Trophoblast cell (in vitro differentiated cells and primary cell): ENCODE data around the gene DOCK10.

Source experiments
- DNase-seq, 2 donors: peaks; one replicate each; pipeline ENCODE4 v3.0.0-alpha.2; 2016
- H2AFZ ChIP-seq: 2 replicates; pipeline ENCODE4 v1.6.1; 2013; ENCODE audit warnings: low read length, moderate library complexity, mild to moderate bottlenecking; ENCODE audit not compliant: insufficient read depth, poor library complexity
- H2AK5ac ChIP-seq: 2 replicates; pipeline ENCODE4 v1.6.1; 2013; ENCODE audit warnings: mild to moderate bottlenecking, low read length
- H2BK120ac ChIP-seq: 2 replicates; pipeline ENCODE4 v1.6.1; 2013; ENCODE audit warnings: low read length, mild to moderate bottlenecking, moderate library complexity; ENCODE audit not compliant: insufficient read depth, poor library complexity
- H2BK12ac ChIP-seq: 2 replicates; pipeline ENCODE4 v1.6.1; 2013; ENCODE audit warnings: mild to moderate bottlenecking, low read length, moderate library complexity
- H2BK5ac ChIP-seq: 2 replicates; pipeline ENCODE4 v1.6.1; 2013; ENCODE audit warnings: low read length, low read depth, moderate library complexity, mild to moderate bottlenecking; ENCODE audit not compliant: poor library complexity
- H3K14ac ChIP-seq: 2 replicates; pipeline ENCODE4 v1.6.1; 2013; ENCODE audit warnings: mild to moderate bottlenecking, low read length
- H3K18ac ChIP-seq: 2 replicates; pipeline ENCODE4 v1.6.1; 2013; ENCODE audit warnings: mild to moderate bottlenecking, low read length
- H3K23ac ChIP-seq: 2 replicates; pipeline ENCODE4 v1.6.1; 2013; ENCODE audit warnings: low read length
- H3K27ac ChIP-seq: 2 replicates; pipeline ENCODE4 v1.5.1; 2013; ENCODE audit warnings: low read depth, mild to moderate bottlenecking, inconsistent platforms, low read length, moderate library complexity
- H3K27me3 ChIP-seq: 2 replicates; pipeline ENCODE4 v1.6.1; 2013; ENCODE audit warnings: inconsistent platforms, mild to moderate bottlenecking, low read length, moderate library complexity; ENCODE audit not compliant: insufficient read depth
- H3K36me3 ChIP-seq, 2 experiments: 1 replicate in 1 of 2; 2 replicates in 1 of 2; pipeline ENCODE4 v1.6.1; 2013; ENCODE audit warnings: low read length in 2 of 2, mild to moderate bottlenecking in 2 of 2, moderate library complexity in 1 of 2; ENCODE audit not compliant: insufficient read depth in 2 of 2, control insufficient read depth in 1 of 2
- H3K4ac ChIP-seq: 2 replicates; pipeline ENCODE4 v1.6.1; 2013; ENCODE audit warnings: low read depth, mild to moderate bottlenecking, low read length, moderate library complexity
- H3K4me1 ChIP-seq, 2 experiments: 1 replicate in 1 of 2; 2 replicates in 1 of 2; pipeline ENCODE4 v1.6.1; 2013; ENCODE audit warnings: low read length in 2 of 2, mild to moderate bottlenecking in 2 of 2, moderate library complexity in 1 of 2; ENCODE audit not compliant: insufficient read depth in 2 of 2, control insufficient read depth in 1 of 2
- H3K4me2 ChIP-seq: 2 replicates; pipeline ENCODE4 v1.6.1; 2013; ENCODE audit warnings: inconsistent platforms, mild to moderate bottlenecking, low read length, moderate library complexity
- H3K4me3 ChIP-seq: 2 replicates; pipeline ENCODE4 v1.5.1; 2013; ENCODE audit warnings: mild to moderate bottlenecking, low read depth, low read length, inconsistent platforms
- H3K79me1 ChIP-seq: one replicate; pipeline ENCODE4 v1.6.1; 2013; ENCODE audit warnings: low read length
- H3K79me2 ChIP-seq: 2 replicates; pipeline ENCODE4 v1.6.1; 2013; ENCODE audit warnings: low read length, mild to moderate bottlenecking; ENCODE audit not compliant: control insufficient read depth, insufficient read depth, poor library complexity
- H3K9ac ChIP-seq: 2 replicates; pipeline ENCODE4 v1.6.1; 2013; ENCODE audit warnings: mild to moderate bottlenecking, low read length
- H3K9me3 ChIP-seq: 2 replicates; pipeline ENCODE4 v1.6.1; 2013; ENCODE audit warnings: low read depth, mild to moderate bottlenecking, control low read depth, inconsistent platforms, low read length; ENCODE audit not compliant: insufficient read depth
- H4K12ac ChIP-seq: 2 replicates; pipeline ENCODE4 v1.6.1; 2013; ENCODE audit warnings: low read depth, mild to moderate bottlenecking, low read length, moderate library complexity
- H4K8ac ChIP-seq: 2 replicates; pipeline ENCODE4 v1.6.1; 2013; ENCODE audit warnings: low read depth, mild to moderate bottlenecking, low read length, moderate library complexity
- H4K91ac ChIP-seq: one replicate; pipeline ENCODE4 v1.6.1; 2013; ENCODE audit warnings: low read depth, mild to moderate bottlenecking, low read length, moderate library complexity
- WGBS: extraction: QIAGEN DNeasy Blood & Tissue Kit; methylation state at CpG from one replicate; pipeline ENCODE4 v1.1.7; 2013; ENCODE audit warnings: missing lambda C conversion rate; ENCODE audit not compliant: insufficient read length, insufficient coverage; ENCODE audit errors: extremely low coverage; 5-methylcytosine and 5-hydroxymethylcytosine counted together

DOCK10 gene

DNA sequence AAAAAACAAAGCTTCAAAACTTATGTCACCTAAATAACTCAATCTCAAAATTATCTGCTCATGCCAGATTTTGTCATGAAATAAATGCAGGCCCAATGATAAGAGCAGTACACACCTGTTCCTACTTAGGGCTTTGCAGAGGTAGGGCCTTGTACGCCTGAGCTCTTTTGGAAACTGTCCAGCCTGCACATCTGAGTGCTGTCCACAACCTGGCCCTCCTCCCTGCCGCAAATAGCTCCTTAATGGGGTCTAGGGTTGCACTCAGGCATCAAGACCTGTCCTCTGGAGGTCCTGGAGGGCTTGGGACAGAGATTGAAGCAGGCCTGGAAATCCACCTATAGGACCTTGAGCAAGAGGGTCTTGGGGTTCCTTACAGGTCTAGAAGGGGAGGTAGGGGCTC is 210.7 kb downstream of the DOCK10 start:
- no CpG with 5 or more reads among the region's 2 CpGs for WGBS

DNA sequence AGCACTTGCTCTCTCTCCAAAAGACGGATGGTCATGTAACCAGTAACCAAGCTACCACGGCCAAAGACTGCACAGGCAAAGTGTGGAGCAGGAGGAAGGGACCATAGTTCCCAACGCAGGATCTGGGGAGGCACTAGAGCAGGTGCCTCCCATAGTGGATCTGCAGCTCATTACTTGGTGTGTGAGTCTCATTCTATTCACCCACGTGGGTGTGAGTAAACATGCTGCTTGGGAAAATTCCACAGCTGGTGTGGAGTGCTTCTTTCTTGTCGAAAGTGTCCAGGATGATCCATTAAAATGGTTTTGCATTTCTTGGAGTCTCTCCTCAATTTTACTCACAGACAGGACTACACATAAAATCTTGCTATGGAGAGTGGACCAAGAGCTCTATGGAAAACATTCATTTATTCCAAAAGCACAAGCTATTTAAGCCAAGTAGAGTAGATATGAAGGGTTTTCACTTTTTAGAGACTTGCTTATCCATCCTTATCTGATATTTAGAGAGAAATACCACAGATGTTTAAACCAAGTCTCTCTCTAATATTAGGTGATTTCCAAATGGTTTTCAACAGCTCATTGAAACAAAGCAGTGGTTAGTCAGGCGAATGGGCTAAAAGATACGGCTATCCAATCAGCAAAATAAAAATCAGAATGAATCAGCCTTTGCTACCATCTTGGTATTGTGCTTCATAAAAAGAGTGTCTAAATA is 221.8 kb downstream of the DOCK10 start:
- Histone ChIP-seq H4K8ac (no peak overlapping the region), H3K79me1 (no peaks in the 10 kb centered on the region), H3K27me3 (no peaks in the 10 kb centered on the region), H2BK12ac (no peak overlapping the region), H3K4me1 (no peaks in the 10 kb centered on the region), H3K27ac (no peak overlapping the region), H2AFZ (no peak overlapping the region), H3K9me3 (no peaks in the 10 kb centered on the region), H2BK5ac (no peak overlapping the region), H3K14ac (no peak overlapping the region), H2AK5ac (no peak overlapping the region), H3K79me2 (no peaks in the 10 kb centered on the region), H3K4me2 (no peak overlapping the region), H4K91ac (no peak overlapping the region), H3K4ac (no peak overlapping the region), H3K23ac (no peak overlapping the region), H4K12ac (no peak overlapping the region), H3K36me3 (no peaks in the 10 kb centered on the region), H3K9ac (no peak overlapping the region), H3K18ac (no peak overlapping the region), H3K4me3 (no peak overlapping the region), H2BK120ac (no peak overlapping the region)
- WGBS, result no CpG with 5 or more reads among the region's 7 CpGs
- no peak for DNase-seq

More for the DNA sequence above, 210.7 kb downstream of the DOCK10 start:
- H3K9ac ChIP-seq, result no peak overlapping the region
- no peak overlapping the region for H4K8ac ChIP-seq
- H3K4ac ChIP-seq, result no peak overlapping the region
- H2AK5ac ChIP-seq, result no peak overlapping the region
- no peak overlapping the region for H2BK12ac ChIP-seq
- no peaks in the 10 kb centered on the region for H3K9me3 ChIP-seq
- H3K36me3 ChIP-seq, result no peaks in the 10 kb centered on the region
- H2AFZ ChIP-seq, result no peak overlapping the region
- no peak overlapping the region for H2BK120ac ChIP-seq
- no peak for DNase-seq
- H3K27me3 ChIP-seq, result no peaks in the 10 kb centered on the region
- no peak overlapping the region for H4K12ac ChIP-seq
- H3K79me1 ChIP-seq, result no peaks in the 10 kb centered on the region
- no peak overlapping the region for H3K27ac ChIP-seq
- H3K14ac ChIP-seq, result no peak overlapping the region
- H3K79me2 ChIP-seq, result no peaks in the 10 kb centered on the region
- no peak overlapping the region for H3K4me3 ChIP-seq
- no peak overlapping the region for H3K18ac ChIP-seq
- no peak overlapping the region for H4K91ac ChIP-seq
- H3K4me2 ChIP-seq, result no peak overlapping the region
- H3K4me1 ChIP-seq, result no peaks in the 10 kb centered on the region
- H2BK5ac ChIP-seq, result no peak overlapping the region
- H3K23ac ChIP-seq, result no peak overlapping the region

DNA sequence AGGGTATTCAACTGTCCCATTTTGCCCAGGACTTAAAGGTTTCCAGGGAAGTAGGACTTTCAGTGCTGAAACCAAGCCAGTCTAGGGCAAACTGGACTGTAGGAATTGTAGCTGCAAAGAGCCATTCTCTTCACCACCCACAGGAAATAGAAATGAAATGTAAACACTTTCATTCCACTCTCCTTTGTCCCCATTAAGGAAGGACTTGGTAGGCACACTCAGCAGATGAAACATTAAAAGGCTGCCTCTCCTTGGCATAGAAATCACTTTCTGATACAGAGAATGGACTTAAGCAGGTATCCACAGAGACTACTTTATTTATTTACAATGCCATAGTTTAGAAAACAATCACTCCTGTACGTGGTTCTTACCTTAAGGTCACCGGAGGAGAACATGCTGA is 223.2 kb downstream of the DOCK10 start:
- DNase-seq, result no peak
- H2BK5ac ChIP-seq, result no peak overlapping the region
- no peak overlapping the region for H3K4ac ChIP-seq
- H2AK5ac ChIP-seq, result no peak overlapping the region
- WGBS, result no CpG with 5 or more reads among the region's 2 CpGs
- no peaks in the 10 kb centered on the region for H3K36me3 ChIP-seq
- no peak overlapping the region for H4K91ac ChIP-seq
- no peaks in the 10 kb centered on the region for H3K4me1 ChIP-seq
- no peak overlapping the region for H4K8ac ChIP-seq
- no peaks in the 10 kb centered on the region for H3K79me2 ChIP-seq
- no peak overlapping the region for H3K27ac ChIP-seq
- H3K9ac ChIP-seq, result no peak overlapping the region
- no peak overlapping the region for H2BK120ac ChIP-seq
- H3K79me1 ChIP-seq, result no peaks in the 10 kb centered on the region
- no peak overlapping the region for H3K4me3 ChIP-seq
- no peaks in the 10 kb centered on the region for H3K9me3 ChIP-seq
- H3K18ac ChIP-seq, result no peak overlapping the region
- no peak overlapping the region for H3K14ac ChIP-seq
- no peak overlapping the region for H2BK12ac ChIP-seq
- H4K12ac ChIP-seq, result no peak overlapping the region
- H3K27me3 ChIP-seq, result no peaks in the 10 kb centered on the region
- no peak overlapping the region for H2AFZ ChIP-seq
- no peak overlapping the region for H3K4me2 ChIP-seq
- no peak overlapping the region for H3K23ac ChIP-seq

DNA sequence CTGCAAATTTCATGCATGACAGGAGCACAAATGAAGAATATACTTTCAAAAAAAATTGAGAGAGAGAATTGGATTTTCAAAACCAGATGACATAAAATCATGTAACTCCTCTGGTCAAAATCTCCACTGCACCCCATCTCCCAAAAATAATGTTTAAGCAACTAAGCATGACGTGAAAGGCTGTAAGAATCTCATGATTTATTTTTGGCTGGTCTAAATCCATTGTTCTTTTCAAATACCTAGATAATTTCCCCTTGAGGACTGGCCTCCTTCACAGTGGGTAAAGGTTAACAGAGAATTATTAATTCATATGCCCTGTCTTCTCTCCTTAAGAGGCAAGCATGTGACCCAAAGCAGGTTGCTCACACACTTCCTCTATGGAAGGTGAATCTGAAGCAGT is 224.6 kb downstream of the DOCK10 start:
- no peak overlapping the region for H2BK120ac ChIP-seq
- H2BK12ac ChIP-seq, result no peak overlapping the region
- no peaks in the 10 kb centered on the region for H3K27me3 ChIP-seq
- no peak overlapping the region for H3K18ac ChIP-seq
- no peak overlapping the region for H4K91ac ChIP-seq
- no peaks in the 10 kb centered on the region for H3K36me3 ChIP-seq
- no peak overlapping the region for H3K23ac ChIP-seq
- no CpG with 5 or more reads among the region's 1 CpG for WGBS
- H2AFZ ChIP-seq, result no peak overlapping the region
- no peak overlapping the region for H3K4ac ChIP-seq
- no peaks in the 10 kb centered on the region for H3K9me3 ChIP-seq
- no peaks in the 10 kb centered on the region for H3K79me1 ChIP-seq
- no peak overlapping the region for H3K4me2 ChIP-seq
- H3K14ac ChIP-seq, result no peak overlapping the region
- DNase-seq, result no peak
- no peak overlapping the region for H2AK5ac ChIP-seq
- H3K27ac ChIP-seq, result no peak overlapping the region
- H3K4me3 ChIP-seq, result no peak overlapping the region
- H4K12ac ChIP-seq, result no peak overlapping the region
- H3K9ac ChIP-seq, result no peak overlapping the region
- no peaks in the 10 kb centered on the region for H3K4me1 ChIP-seq
- no peak overlapping the region for H2BK5ac ChIP-seq
- H4K8ac ChIP-seq, result no peak overlapping the region
- no peaks in the 10 kb centered on the region for H3K79me2 ChIP-seq
